Kidney epithelial cell (primary cell): ENCODE data around the gene ABRACL. TPM values are rescaled to one million over a fixed set of nuclear protein-coding genes. Genes with fewer than 3 reads are reported as not detected.

Experiments used
- DNase-seq: peaks from one replicate; pipeline ENCODE4 v3.0.0-alpha.2; 2010; ENCODE audit warnings: low read depth
- H3K27me3 ChIP-seq: 2 replicates; pipeline ENCODE4 v1.6.0; 2011; ENCODE audit warnings: low read length; ENCODE audit not compliant: control insufficient read depth, insufficient read depth
- H3K36me3 ChIP-seq: 2 replicates; pipeline ENCODE4 v1.5.1; 2011; ENCODE audit warnings: low read length; ENCODE audit not compliant: control insufficient read depth, insufficient read depth
- H3K4me3 ChIP-seq: 2 replicates; pipeline ENCODE4 v1.5.1; 2011; ENCODE audit warnings: low read depth, mild to moderate bottlenecking, control low read depth, low read length
- total RNA-seq: library from RNA; depleted of rRNA; stranded (reverse); fragments of >200 nt; gene quantifications from 2 replicates; pipeline ENCODE4 v1.2.3, GENCODE V29; 2015
- TF ChIP-seq, protein P1 (sequence below): IDR thresholded peaks from 2 replicates; pipeline ENCODE4 v1.5.1; 2011; ENCODE audit warnings: mild to moderate bottlenecking, moderate library complexity, low read length, control low read depth, inconsistent platforms; ENCODE audit not compliant: insufficient read depth, poor library complexity, severe bottlenecking

ABRACL gene
- total RNA-seq, 1 donor from 2014 or later: 119 TPM

DNA sequence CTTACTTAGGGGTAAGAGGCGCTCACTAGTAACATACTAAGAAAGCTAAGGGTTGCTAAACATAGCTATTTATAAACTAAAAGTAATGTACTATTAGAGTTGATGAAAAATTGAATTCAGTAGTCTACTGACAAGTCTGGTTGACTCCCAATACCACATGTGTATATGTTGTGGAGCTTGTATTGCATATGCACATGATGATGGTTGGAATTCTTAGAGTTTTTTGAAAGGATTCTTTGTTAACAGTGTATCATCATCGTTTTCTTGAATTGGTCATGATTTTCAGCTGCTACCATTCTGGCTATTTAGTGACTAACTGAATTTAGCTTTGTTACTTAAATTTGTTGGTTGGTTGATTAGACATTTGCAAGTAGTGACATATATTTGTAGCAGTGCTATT lies 27.2 kb downstream of the ABRACL start:
- no peaks in the 10 kb centered on the region for H3K36me3 ChIP-seq
- no peak for DNase-seq
- H3K27me3 ChIP-seq: no peaks in the 10 kb centered on the region
- TF ChIP-seq, protein P1, sequence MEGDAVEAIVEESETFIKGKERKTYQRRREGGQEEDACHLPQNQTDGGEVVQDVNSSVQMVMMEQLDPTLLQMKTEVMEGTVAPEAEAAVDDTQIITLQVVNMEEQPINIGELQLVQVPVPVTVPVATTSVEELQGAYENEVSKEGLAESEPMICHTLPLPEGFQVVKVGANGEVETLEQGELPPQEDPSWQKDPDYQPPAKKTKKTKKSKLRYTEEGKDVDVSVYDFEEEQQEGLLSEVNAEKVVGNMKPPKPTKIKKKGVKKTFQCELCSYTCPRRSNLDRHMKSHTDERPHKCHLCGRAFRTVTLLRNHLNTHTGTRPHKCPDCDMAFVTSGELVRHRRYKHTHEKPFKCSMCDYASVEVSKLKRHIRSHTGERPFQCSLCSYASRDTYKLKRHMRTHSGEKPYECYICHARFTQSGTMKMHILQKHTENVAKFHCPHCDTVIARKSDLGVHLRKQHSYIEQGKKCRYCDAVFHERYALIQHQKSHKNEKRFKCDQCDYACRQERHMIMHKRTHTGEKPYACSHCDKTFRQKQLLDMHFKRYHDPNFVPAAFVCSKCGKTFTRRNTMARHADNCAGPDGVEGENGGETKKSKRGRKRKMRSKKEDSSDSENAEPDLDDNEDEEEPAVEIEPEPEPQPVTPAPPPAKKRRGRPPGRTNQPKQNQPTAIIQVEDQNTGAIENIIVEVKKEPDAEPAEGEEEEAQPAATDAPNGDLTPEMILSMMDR: no peak
- no peak overlapping the region for H3K4me3 ChIP-seq

DNA sequence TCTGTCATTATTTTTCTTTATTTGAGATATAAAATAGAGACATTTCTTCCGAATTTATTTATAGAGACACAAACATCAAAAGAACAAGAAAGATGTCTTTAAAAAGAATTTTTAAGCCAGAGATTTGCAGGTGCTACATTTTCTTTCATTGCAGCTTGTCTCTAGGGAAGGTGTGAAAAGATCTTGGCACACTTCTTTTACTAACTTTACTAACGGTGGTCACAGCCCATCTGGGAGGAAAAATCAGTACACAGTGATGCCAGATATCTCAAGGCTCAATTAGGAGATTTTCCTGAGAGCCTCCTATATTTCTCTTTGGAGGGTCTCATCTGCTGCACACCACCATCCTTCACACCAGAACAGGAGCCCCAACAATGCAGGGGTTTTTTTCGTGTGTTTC lies 29.5 kb downstream of the ABRACL start:
- H3K36me3 ChIP-seq: no peaks in the 10 kb centered on the region
- DNase-seq: no peak
- TF ChIP-seq, protein P1: no peak

DNA sequence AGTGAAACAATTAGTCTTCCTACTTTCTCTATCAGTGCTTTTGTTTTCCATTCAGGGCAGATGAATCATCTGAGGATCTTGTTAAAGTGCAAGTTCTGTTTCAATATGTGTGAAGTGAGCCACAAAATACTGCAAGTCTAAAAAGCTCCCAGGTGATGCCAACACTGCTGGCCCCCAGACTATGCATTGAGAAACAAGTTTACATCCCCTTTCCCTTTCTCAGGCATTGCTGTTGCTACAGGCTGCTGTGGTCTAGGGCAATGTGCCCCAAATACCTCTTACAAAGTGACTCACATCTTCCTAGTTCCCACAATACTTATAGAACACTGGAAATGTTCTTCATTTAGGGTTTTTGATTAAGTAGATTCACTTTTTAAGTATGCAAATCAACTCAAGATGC lies 31.8 kb downstream of the ABRACL start:
- no peaks in the 10 kb centered on the region for H3K36me3 ChIP-seq
- TF ChIP-seq, protein P1: no peak
- no peaks in the 10 kb centered on the region for H3K27me3 ChIP-seq
- no peak overlapping the region for H3K4me3 ChIP-seq
- no peak for DNase-seq

More for the DNA sequence above, 29.5 kb downstream of the ABRACL start:
- Histone ChIP-seq H3K4me3 (no peak overlapping the region), H3K27me3 (no peaks in the 10 kb centered on the region)

DNA sequence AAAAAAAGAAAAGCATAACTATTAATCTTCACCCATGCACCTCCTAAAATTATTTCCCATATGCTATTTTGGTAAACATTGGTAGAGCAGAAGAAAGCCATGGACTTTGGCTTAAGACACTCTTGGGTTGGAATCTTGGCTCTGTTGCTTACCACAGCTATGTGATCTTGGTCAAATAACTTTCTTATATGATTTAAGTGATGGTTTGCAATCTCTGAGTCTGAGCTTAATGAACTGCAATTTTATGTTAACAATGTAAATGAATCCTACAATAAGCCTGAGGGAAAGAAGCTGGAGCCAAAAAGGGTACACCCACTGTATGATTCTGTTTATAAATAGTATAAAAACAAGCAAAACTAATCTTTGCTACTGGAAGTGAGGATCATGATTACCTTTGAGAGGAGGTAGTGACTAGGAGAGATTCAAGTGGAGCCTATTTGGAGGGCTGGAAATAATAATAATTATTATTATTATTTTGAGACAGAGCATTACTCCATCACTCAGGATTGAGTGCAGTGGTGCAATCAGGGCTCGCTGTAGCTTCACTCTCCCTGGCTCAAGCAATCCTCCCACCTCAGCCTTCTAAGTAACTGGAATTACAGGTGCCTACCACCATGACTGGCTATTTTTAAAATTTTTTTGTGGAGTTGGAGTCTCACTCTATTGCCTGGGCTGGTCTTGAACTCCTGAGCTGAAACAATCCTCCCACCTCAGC lies 34.5 kb downstream of the ABRACL start:
- DNase-seq: no peak
- Histone ChIP-seq H3K4me3 (no peak overlapping the region), H3K27me3 (no peaks in the 10 kb centered on the region), H3K36me3 (no peaks in the 10 kb centered on the region)
- TF ChIP-seq, protein P1: no peak

DNA sequence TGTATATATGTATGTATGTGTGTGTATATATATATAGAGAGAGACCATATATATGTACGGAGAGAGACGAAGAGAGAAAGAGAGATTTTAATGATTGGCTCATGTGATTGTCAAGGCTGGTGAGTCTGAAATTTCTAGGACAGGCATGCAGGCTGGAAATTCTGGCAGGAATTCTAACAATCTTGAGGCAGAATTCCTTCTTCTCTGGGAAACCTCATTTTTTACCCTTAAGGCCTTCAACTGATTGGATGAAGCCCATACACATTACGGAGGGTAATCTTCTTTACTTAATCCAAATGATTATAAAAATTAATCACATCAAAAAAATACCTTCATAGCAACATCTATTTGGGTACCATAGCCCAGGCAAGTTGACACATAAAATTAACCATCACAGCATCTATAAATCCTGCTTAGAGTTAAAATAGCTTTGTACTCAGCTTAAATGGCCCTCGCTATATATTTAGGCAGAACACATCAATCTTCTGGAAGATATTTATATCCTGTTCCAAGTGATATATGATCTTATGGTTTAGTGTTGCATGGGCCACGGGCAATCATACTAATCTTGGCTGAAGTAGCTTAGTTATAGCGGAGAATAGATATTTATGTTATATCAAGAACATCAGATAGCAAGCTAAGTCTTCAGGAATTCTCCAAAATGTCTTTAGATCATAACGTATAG lies 36.6 kb downstream of the ABRACL start:
- no peak overlapping the region for H3K4me3 ChIP-seq
- H3K36me3 ChIP-seq: no peaks in the 10 kb centered on the region
- H3K27me3 ChIP-seq: no peaks in the 10 kb centered on the region
- TF ChIP-seq, protein P1: no peak
- no peak for DNase-seq
